ENCODE measurements around the gene ERC1.
"Not testable (repeated sequence)": the region's sequence is repeated elsewhere in the genome, so short reads cannot be mapped to it uniquely, and the experiment has no call there.

GRCh38 chr12:1208719-1209118 lies 217.7 kb downstream of the ERC1 start:
- not testable (repeated sequence) for TF ChIP-seq CTCF (IDR thresholded peaks at IDR 0.05); POLR2AphosphoS5 (IDR thresholded peaks at IDR 0.05; ENCODE audit: insufficient read depth in 1 of 2, low read depth in 1 of 2); POLR2A (IDR thresholded peaks at IDR 0.05)

Data from vagina (tissue), 2 donors.